Fibroblast of lung (primary cell): ENCODE measurements around the gene TNFRSF9.

Experiments used
- CTCF ChIP-seq, 2 donors: IDR thresholded peaks in 1 of 2; conservative IDR thresholded peaks in 1 of 2; 1 replicate in 1 of 2; 2 replicates in 1 of 2; pipeline ENCODE4 v1.5.1; 2011 to 2012; ENCODE audit warnings: low read length in 2 of 2, control low read depth in 1 of 2, inconsistent platforms in 1 of 2, low read depth in 1 of 2, mild to moderate bottlenecking in 1 of 2
- EZH2 ChIP-seq: IDR thresholded peaks from 2 replicates; pipeline ENCODE4 v1.5.1; 2012; ENCODE audit warnings: low read length, control low read depth, mild to moderate bottlenecking; ENCODE audit errors: missing control alignments

- TF ChIP-seq CTCF (conservative IDR thresholded peaks at IDR 0.05 in 1 of 2, IDR thresholded peaks at IDR 0.05 in 1 of 2; ENCODE audit: low read depth in 1 of 2, low read length in 2 of 2) (no peak), EZH2 (no peak)
These were observed 46.9 kb upstream of the TNFRSF9 start for GRCh38 chr1:7987528-7987927.
